HG03064 (cell line): Measurements from ENCODE around the gene AK5.

ENCODE experiments used
- ATAC-seq: cut with Tn5 transposase; IDR thresholded peaks from one replicate; pipeline ENCODE4 v1.9.1; 2021; ENCODE audit warnings: low read depth; ENCODE audit not compliant: unreplicated experiment

Gene AK5, protein sequence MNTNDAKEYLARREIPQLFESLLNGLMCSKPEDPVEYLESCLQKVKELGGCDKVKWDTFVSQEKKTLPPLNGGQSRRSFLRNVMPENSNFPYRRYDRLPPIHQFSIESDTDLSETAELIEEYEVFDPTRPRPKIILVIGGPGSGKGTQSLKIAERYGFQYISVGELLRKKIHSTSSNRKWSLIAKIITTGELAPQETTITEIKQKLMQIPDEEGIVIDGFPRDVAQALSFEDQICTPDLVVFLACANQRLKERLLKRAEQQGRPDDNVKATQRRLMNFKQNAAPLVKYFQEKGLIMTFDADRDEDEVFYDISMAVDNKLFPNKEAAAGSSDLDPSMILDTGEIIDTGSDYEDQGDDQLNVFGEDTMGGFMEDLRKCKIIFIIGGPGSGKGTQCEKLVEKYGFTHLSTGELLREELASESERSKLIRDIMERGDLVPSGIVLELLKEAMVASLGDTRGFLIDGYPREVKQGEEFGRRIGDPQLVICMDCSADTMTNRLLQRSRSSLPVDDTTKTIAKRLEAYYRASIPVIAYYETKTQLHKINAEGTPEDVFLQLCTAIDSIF

GRCh38 chr1:77281491-77282186 is at the start of gene AK5:
TSS of gene AK5 (plus strand) at chr1:77282019. CDS start at chr1:77282314, 295 bp downstream.
- ATAC-seq: no peak

DNA sequence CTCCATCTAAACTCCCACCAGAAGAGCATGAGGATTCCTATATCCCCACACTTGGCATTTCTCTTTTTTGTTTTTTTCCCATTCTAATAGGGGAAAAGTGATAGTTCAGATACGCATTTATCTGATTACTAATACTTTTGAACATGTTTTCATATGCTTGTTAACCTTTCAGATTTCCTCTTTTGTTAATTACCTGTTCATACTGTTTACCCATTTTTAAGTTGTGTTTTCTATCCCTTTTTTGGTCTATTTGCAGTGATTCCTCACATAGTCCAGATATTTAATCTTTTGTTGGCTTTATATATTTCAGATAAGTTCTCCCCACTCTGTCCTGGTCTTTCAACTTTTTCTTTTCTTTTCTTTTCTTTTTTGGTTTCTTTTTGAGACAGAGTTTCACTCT is 49.0 kb upstream of the AK5 start:
- no peak for ATAC-seq

DNA sequence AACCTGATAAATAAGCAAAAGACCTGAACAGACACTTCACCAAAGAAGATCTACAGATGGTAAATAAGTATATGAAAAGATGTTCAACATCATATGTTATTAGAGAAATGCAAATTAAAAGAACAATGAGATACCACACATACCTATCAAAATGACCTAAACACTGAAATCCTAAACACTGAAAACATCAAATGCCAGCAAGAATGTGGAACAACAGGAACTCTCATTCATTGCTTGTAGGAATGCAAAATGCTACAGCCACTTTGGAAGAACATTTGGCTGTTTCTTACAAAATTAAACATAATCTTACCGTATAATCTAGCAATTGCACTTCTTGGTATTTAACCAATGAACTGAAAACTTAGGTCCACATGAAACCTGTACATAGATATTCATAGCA is 47.7 kb upstream of the AK5 start:
- no peak for ATAC-seq

- ATAC-seq: no peak
Observed at GRCh38 chr1:77234943-77235342, 46.9 kb upstream of the AK5 start.

DNA sequence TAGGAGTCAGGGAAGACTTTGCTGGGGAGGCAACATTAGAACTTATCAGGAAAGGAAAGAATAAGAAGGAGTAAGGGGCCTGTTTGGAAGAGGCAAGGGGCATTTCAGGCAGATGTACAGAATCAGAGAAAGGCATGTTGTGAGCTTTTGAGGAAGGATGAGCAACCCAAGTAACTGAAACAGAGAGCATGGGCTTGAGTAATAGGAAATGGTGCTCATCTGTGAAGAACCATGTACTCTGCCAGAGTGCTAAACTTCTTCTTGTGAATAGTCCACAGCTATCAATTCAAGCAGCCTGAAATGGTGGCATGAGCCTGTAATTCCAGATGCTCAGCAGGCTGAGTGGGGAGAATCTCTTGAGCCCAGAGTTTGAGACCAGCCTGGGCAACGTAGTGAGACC is 43.4 kb upstream of the AK5 start:
- ATAC-seq: no peak

DNA sequence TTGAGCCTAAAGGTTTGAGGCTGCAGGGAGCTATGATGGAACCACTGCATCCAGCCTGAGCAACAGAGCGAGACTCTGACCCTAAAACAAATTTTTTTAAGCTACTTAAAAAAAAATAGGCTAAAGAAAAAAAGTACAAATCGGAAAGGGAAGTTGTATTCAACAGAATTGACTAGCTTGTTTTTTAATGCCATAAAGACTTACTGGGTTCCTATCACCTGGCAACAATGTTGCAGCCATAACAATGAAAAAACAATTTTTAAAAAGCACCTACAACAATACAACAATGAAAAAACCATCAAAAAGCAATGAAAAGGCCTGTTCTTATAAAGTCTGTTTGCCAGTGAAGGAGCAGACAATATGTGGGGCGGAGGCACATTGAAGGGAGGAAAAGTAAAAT is 42.5 kb upstream of the AK5 start:
- no peak for ATAC-seq

DNA sequence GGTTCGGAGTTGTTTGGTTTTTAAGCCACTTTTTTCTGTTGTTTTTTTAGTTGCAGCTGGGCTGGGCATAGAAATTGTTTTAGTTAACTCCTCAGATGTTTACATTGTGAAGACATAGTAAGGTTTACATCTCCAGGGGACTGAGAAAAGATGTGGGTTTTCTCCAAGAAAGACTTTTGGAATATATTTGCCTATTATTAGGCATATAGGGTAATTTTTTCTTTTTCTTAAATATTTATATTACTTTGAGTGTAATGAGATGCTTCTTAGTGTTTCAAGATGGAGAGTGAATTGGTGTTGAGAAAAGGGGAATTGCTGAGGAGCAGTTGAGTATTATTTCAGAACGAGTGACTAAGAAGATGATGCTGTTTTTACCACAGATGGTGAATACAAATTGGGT is 36.0 kb upstream of the AK5 start:
- no peak for ATAC-seq

DNA sequence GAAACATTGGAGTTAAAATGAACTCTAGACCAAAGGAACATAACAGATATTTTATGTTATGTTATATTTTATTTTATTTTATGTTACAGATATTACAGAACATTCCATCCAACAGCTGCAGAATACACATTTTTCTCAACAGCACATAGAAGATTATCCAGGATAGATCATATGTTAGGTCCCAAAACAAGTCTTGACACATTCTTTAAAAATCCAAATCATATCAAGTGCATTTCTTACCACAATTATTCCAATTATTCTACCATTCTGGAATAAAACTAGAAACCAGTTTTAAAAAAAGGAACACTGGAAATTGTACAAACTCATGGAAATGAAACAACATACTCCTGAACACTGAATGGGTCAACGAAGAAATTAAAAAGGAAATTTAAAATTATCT is 31.7 kb upstream of the AK5 start:
- no peak for ATAC-seq

- no peak for ATAC-seq
Observed at GRCh38 chr1:77253211-77253610, 28.6 kb upstream of the AK5 start.

GRCh38 chr1:77263708-77264107 is 18.1 kb upstream of the AK5 start:
- ATAC-seq: no peak

DNA sequence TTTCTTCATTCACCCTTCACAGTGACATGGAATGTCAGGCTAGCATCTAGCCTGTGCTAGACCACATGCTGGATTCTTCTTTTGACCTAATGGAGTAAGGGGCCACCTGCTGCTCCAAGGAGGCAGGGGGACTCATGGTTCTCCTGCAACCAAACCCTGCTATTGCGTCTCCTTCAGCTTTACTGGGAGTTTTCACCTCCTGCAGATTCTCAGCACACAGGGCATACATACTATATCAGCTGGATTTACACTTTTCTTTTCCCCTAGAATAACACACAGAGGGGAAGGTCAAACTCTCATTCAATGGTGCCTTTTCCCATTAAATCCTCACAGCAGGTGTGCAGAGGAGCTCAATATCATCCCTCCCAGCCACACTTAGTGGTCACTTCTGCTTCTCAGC is 16.6 kb upstream of the AK5 start:
- ATAC-seq: no peak

- ATAC-seq: no peak
Observed at GRCh38 chr1:77267035-77267434, 14.8 kb upstream of the AK5 start.

GRCh38 chr1:77271852-77272580 is 9.8 kb upstream of the AK5 start:
- ATAC-seq: no peak

- no peak for ATAC-seq
Observed at GRCh38 chr1:77273891-77274290, 7.9 kb upstream of the AK5 start.

- ATAC-seq: no peak
Observed at GRCh38 chr1:77275194-77275593, 6.6 kb upstream of the AK5 start.

- ATAC-seq: no peak
Observed at GRCh38 chr1:77276941-77277340, 4.9 kb upstream of the AK5 start.

- no peak for ATAC-seq
Observed at GRCh38 chr1:77279929-77280328, 1.9 kb upstream of the AK5 start.

DNA sequence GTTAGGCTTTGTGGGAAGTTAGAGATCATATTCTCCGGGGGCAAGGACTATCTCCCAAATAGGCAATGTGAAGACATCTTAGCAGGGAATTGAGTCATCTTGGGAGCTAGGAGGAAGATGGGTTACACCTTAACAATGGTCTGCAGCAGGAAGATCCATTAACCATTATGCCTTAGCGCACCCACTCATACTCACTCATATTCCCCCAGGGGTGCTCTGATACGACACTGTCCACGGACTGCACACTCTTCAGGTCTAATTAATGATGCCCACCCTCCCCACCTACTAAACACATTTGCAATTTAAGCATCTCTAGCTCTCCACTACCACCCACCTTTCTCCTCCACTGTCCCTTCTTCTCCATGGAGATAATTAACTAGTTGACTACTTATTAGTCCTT is 857 bp upstream of the AK5 start:
- ATAC-seq: no peak

- no peak for ATAC-seq
Observed at GRCh38 chr1:77282187-77282865, 507 bp downstream of the AK5 start.

DNA sequence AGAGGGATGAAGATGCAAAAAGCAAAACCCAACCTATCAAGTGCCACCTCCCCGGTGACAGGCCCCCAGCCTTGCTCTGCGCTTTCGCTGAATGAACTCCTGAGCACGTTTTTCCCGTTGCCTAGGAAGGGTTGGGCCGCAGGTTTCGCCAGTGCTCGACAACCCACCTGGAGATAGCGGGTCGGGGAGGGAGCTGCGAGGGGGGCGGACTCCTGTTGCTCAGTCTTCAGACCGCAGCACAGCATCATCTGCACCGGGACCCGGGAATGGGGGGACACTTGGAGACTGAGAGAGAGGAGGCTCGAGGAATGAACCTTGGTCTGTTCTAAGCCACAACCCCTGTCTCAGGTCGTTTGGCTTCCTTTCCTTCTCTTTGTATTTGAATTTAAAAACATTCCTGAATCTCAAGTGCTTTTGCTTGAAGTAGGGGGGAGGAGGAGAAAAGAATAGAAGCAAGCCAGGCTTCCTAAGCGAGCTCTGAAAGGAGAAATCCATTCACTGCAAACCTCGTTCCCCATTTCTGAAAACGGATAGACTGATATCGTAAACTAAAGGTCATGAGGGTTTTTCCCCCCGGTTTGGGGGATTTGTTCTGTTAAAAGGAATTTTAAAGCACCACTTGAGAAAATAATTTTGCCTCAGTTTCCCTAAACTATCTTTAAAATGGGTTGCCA is 1.2 kb downstream of the AK5 start:
- ATAC-seq: no peak
